Keratinocyte (primary cell): ENCODE results near the gene COL6A1. TPM values are rescaled to one million over a fixed set of nuclear protein-coding genes. Genes with fewer than 3 reads are reported as not detected.

Experiments used
- DNase-seq: peaks from one replicate; pipeline ENCODE4 v3.0.0-alpha.2; 2011; ENCODE audit warnings: low read depth, missing footprints, low spot score
- FAIRE-seq: peaks from 2 replicates; lab custom pipeline; 2011; peaks lifted over from hg19 to GRCh38; lab: Jason Lieb, UNC
- H2AFZ ChIP-seq: 2 replicates; pipeline ENCODE4 v1.6.0; 2012; ENCODE audit warnings: low read length, control low read depth, inconsistent platforms; ENCODE audit not compliant: control insufficient read depth
- H3K27ac ChIP-seq: 2 replicates; pipeline ENCODE4 v1.5.1; 2011; ENCODE audit warnings: low read length; ENCODE audit not compliant: control insufficient read depth, insufficient read depth
- H3K27me3 ChIP-seq: 3 replicates; pipeline ENCODE4 v1.6.0; 2011; ENCODE audit warnings: low read length; ENCODE audit not compliant: control insufficient read depth, insufficient read depth; ENCODE audit errors: extremely low read depth
- H3K36me3 ChIP-seq, 2 experiments: 2 replicates in 1 of 2; 3 replicates in 1 of 2; pipeline ENCODE4 v1.5.1; 2011; ENCODE audit warnings: low read length in 2 of 2, mild to moderate bottlenecking in 1 of 2; ENCODE audit not compliant: control insufficient read depth in 2 of 2, insufficient read depth in 2 of 2; ENCODE audit errors: extremely low read depth in 1 of 2
- H3K4me1 ChIP-seq: 3 replicates; pipeline ENCODE4 v1.5.1; 2011; ENCODE audit warnings: low read length; ENCODE audit not compliant: control insufficient read depth, insufficient read depth; ENCODE audit errors: extremely low read depth
- H3K4me2 ChIP-seq: 3 replicates; pipeline ENCODE4 v1.6.0; 2011; ENCODE audit warnings: low read depth, low read length; ENCODE audit not compliant: control insufficient read depth, insufficient read depth; ENCODE audit errors: extremely low read depth
- H3K4me3 ChIP-seq, 3 experiments: fragments of 200-600 bp in 1 of 3; sonication (generic) in 1 of 3; 2 replicates in 2 of 3; 3 replicates in 1 of 3; pipeline ENCODE4 v1.5.1; 2011 to 2016; ENCODE audit warnings: low read length in 3 of 3, mild to moderate bottlenecking in 3 of 3, control low read depth in 2 of 3, inconsistent platforms in 1 of 3, low read depth in 1 of 3, mixed read lengths in 1 of 3, mixed run types in 1 of 3, moderate library complexity in 1 of 3; ENCODE audit not compliant: control insufficient read depth in 2 of 3, insufficient read depth in 2 of 3; ENCODE audit errors: extremely low read depth in 1 of 3
- H3K79me2 ChIP-seq: 2 replicates; pipeline ENCODE4 v1.6.0; 2012; ENCODE audit warnings: low read length; ENCODE audit not compliant: control insufficient read depth, insufficient read depth
- H3K9ac ChIP-seq: 3 replicates; pipeline ENCODE4 v1.6.0; 2011; ENCODE audit warnings: low read length; ENCODE audit not compliant: control insufficient read depth, insufficient read depth; ENCODE audit errors: extremely low read depth
- H3K9me1 ChIP-seq: 3 replicates; pipeline ENCODE4 v1.6.0; 2011; ENCODE audit warnings: low read length; ENCODE audit not compliant: control insufficient read depth, insufficient read depth; ENCODE audit errors: extremely low read depth
- H3K9me3 ChIP-seq: 2 replicates; pipeline ENCODE4 v1.5.1; 2012; ENCODE audit warnings: low read depth, low read length; ENCODE audit not compliant: control insufficient read depth
- H4K20me1 ChIP-seq: 3 replicates; pipeline ENCODE4 v1.6.0; 2011; ENCODE audit warnings: low read length; ENCODE audit not compliant: control insufficient read depth, insufficient read depth; ENCODE audit errors: extremely low read depth
- EZH2 ChIP-seq: IDR thresholded peaks from one replicate; pipeline ENCODE4 v1.6.1; 2012; ENCODE audit warnings: inconsistent platforms, mild to moderate bottlenecking, low read length, moderate library complexity
- dilution Hi-C: fragments of 300-500 bp; cut with MboI; formaldehyde crosslinking; loops from one replicate; pipeline ENCODE4 v1.7.0; 2020; ENCODE audit warnings: low sequenced_read_pairs; ENCODE audit not compliant: extremely low pct_ligation_motif_present
- polyA plus RNA-seq, 5 experiments: library from polyadenylated mRNA; depleted of rRNA in 3 of 5; stranded (reverse) in 3 of 5; stranded (forward) in 1 of 5; unstranded in 1 of 5; fragments of >200 nt; gene quantifications; 1 replicate in 1 of 5; 2 replicates in 3 of 5; 3 replicates in 1 of 5; pipeline versions ENCODE4 v1.2.1 to v1.2.3, GENCODE V29; 2011 to 2012; ENCODE audit warnings: missing spikeins in 2 of 5, low read depth in 1 of 5, low replicate concordance in 1 of 5
- TF ChIP-seq, protein P1 (sequence below), 3 experiments: IDR thresholded peaks in 1 of 3; conservative IDR thresholded peaks in 1 of 3; optimal IDR thresholded peaks in 1 of 3; 2 replicates in 2 of 3; 3 replicates in 1 of 3; pipeline versions ENCODE3 to v1.5.1; 2011; ENCODE audit warnings: low read length in 3 of 3, mild to moderate bottlenecking in 3 of 3, moderate library complexity in 2 of 3, control low read depth in 1 of 3, inconsistent platforms in 1 of 3; ENCODE audit not compliant: insufficient read depth in 2 of 3; ENCODE audit errors: extremely low read depth in 1 of 3

Gene COL6A1
- polyA plus RNA-seq, 1 donor (not counting 4 experiments of a cell fraction or from before 2014, with no cell fraction given): 2.5 TPM

DNA sequence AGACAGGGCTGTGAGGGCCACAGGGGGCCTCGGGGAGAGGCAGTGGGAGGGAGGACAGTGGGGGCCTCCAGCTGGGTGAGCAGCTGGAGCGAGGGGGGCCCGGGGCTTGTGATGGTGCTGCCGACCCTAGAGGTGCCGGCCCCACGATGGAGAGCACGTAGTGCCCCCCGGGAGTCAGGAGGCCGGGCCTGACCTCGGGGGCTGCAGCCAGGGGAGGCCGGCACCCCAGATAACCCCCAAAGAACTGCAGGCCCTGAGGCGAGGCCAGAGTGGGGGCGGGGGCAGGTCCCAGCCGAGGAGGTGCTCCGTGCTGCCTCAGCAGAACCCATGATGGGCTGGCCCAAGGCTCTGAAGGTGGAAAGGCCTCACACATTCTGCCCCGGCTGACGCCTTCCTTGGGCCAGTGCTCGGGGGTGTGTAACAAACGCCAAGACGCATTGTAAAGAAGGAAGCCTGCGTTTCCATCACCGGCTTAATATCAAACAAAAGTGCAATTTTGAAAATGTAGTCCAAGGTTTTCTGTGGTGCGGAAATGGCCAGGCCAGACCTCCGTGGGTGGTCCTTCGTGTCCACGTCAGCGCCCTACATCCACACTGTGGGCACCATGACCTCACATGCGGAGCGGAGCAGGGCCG lies 55.2 kb downstream of the COL6A1 start:
- no peak for FAIRE-seq
- Histone ChIP-seq H3K27ac (no peak overlapping the region), H3K9me3 (no peaks in the 10 kb centered on the region), H3K4me3 (no peak overlapping the region), H3K9me1 (no peaks in the 10 kb centered on the region), H3K9ac (no peak overlapping the region), H3K4me2 (no peak overlapping the region), H2AFZ (no peak overlapping the region), H3K4me1 (no peaks in the 10 kb centered on the region), H3K36me3 (no peaks in the 10 kb centered on the region), H4K20me1 (no peaks in the 10 kb centered on the region), H3K27me3 (no peaks in the 10 kb centered on the region), H3K79me2 (no peaks in the 10 kb centered on the region)
- dilution Hi-C loops: no loop called here
- TF ChIP-seq, protein P1, sequence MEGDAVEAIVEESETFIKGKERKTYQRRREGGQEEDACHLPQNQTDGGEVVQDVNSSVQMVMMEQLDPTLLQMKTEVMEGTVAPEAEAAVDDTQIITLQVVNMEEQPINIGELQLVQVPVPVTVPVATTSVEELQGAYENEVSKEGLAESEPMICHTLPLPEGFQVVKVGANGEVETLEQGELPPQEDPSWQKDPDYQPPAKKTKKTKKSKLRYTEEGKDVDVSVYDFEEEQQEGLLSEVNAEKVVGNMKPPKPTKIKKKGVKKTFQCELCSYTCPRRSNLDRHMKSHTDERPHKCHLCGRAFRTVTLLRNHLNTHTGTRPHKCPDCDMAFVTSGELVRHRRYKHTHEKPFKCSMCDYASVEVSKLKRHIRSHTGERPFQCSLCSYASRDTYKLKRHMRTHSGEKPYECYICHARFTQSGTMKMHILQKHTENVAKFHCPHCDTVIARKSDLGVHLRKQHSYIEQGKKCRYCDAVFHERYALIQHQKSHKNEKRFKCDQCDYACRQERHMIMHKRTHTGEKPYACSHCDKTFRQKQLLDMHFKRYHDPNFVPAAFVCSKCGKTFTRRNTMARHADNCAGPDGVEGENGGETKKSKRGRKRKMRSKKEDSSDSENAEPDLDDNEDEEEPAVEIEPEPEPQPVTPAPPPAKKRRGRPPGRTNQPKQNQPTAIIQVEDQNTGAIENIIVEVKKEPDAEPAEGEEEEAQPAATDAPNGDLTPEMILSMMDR (optimal IDR thresholded peaks at IDR 0.05 in 1 of 3, IDR thresholded peaks at IDR 0.05 in 1 of 3, conservative IDR thresholded peaks at IDR 0.05 in 1 of 3; ENCODE audit: extremely low read depth in 1 of 3, insufficient read depth in 2 of 3, low read length in 3 of 3): no peak
- no peak for TF ChIP-seq EZH2
- DNase-seq: no peak

DNA sequence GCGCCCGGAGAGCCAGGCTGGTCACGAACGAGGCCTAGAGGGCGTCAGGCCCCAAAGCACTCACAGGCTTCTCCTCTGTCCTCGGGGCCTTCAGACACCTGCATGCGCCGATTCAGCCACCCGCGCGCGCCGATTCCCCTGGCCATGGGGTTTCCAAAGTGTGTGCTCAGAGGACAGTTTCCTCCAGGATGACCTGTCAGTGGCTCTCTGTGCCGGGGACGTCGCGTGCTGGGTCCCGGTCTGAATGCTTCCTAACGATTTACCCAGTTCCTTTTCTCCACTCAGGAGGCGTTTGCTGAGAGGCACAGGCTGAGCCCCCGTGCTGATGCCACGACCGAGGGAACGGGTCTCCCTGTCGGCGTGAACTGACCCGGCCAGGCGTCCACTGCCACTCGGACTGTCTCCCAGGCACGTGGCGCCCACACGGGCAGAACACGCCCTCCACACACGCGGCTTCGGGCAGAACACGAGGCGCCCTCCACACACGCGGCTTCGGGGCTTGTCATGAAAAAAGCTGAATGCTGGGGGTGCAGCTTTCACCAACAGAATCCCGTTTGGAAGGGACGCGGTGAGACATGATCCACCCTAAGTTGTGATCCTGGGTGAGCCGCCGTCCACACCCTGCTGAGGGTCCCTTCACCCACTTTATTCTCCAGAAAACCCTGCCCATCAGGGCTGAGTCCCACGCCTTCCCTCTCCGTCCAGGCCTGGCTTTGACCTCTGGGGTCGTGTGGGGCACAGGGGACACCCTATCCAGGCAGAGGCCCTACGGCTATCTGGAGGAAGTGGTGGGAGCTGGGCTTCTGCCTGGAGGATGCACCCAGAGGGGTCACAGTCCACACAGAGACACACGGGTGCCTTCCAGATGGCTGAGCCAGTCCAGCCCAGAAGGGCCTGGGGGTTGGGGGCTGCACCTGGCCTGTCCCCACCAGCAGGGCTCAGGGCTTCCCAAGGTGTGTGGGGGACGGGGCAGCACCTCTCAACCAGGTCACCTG lies 56.1 kb downstream of the COL6A1 start:
- Histone ChIP-seq H3K4me2 (no peak overlapping the region), H3K9me1 (no peaks in the 10 kb centered on the region), H3K4me3 (no peak overlapping the region), H3K79me2 (no peaks in the 10 kb centered on the region), H3K9ac (no peak overlapping the region), H3K27ac (no peak overlapping the region), H3K9me3 (no peaks in the 10 kb centered on the region), H3K36me3 (no peaks in the 10 kb centered on the region), H3K27me3 (no peaks in the 10 kb centered on the region), H3K4me1 (no peaks in the 10 kb centered on the region), H4K20me1 (no peaks in the 10 kb centered on the region), H2AFZ (no peak overlapping the region)
- no peak for FAIRE-seq
- no peak for DNase-seq
- dilution Hi-C loops: no loop called here
- TF ChIP-seq EZH2: no peak
- TF ChIP-seq, protein P1 (optimal IDR thresholded peaks at IDR 0.05 in 1 of 3, IDR thresholded peaks at IDR 0.05 in 1 of 3, conservative IDR thresholded peaks at IDR 0.05 in 1 of 3; ENCODE audit: extremely low read depth in 1 of 3, insufficient read depth in 2 of 3, low read length in 3 of 3): no peak
